A549 (cell line): ENCODE data around the gene R3HDML. TPM values are rescaled to one million over a fixed set of nuclear protein-coding genes. Genes with fewer than 3 reads are reported as not detected.

Experiments
- ATAC-seq, 2 experiments: fragments of 200-7000 bp in 1 of 2; fragments of >200 bp in 1 of 2; cut with Nextera tagmentation in 1 of 2; cut with Tn5 transposase in 1 of 2; 3 replicates each; pipeline versions ENCODE4 v1.8.0 to v1.9.1; 2018 to 2020; ENCODE audit warnings: mild to moderate bottlenecking in 1 of 2, moderate library complexity in 1 of 2
- CTCF ChIA-PET: fragments of 300-600 bp; sonication (Branson Sonifier 250); formaldehyde crosslinking; extraction: SDS; loops from one replicate; lab custom pipeline; 2021; ENCODE audit warnings: antibody characterized with exemption, inconsistent platforms; lab: Yijun Ruan, JAX
- POLR2A ChIA-PET: fragments of 350-600 bp; formaldehyde crosslinking; extraction: SDS; loops from one replicate; lab custom pipeline; 2021; ENCODE audit warnings: antibody characterized with exemption, inconsistent platforms; lab: Yijun Ruan, JAX
- DNase-seq, 2 experiments: peaks; one replicate each; pipeline versions ENCODE4 v3.0.0 to v3.0.0-alpha.2; 2011 to 2016; ENCODE audit warnings: low read depth in 1 of 2, low spot score in 1 of 2
- FAIRE-seq: peaks from 2 replicates; lab custom pipeline; 2011; peaks lifted over from hg19 to GRCh38; lab: Jason Lieb, UNC
- H3K27ac ChIP-seq, 2 experiments: fragments of >200 bp; sonication (Bioruptor Twin); formaldehyde crosslinking; 3 replicates each; pipeline ENCODE4 v1.5.1; 2016 to 2017
- H3K4me1 ChIP-seq: fragments of >200 bp; sonication (Bioruptor Twin); formaldehyde crosslinking; 3 replicates; pipeline ENCODE4 v1.6.1; 2016
- H3K4me2 ChIP-seq: fragments of >200 bp; sonication (Bioruptor Twin); formaldehyde crosslinking; 3 replicates; pipeline ENCODE4 v1.6.1; 2016
- H3K4me3 ChIP-seq: fragments of >200 bp; sonication (Bioruptor Twin); formaldehyde crosslinking; 3 replicates; pipeline ENCODE4 v1.5.1; 2016
- H3K9me3 ChIP-seq: fragments of >200 bp; sonication (Bioruptor Twin); formaldehyde crosslinking; 3 replicates; pipeline ENCODE4 v1.6.1; 2016
- BHLHE40 ChIP-seq: IDR thresholded peaks from 2 replicates; pipeline ENCODE4 v1.6.1; 2012; ENCODE audit warnings: low read depth, low read length, inconsistent platforms
- CBX8 ChIP-seq: fragments of 200-600 bp; sonication (generic); IDR thresholded peaks from 2 replicates; pipeline ENCODE4 v1.6.1; 2016
- EHF ChIP-seq: fragments of 250-450 bp; sonication (Bioruptor Pico); IDR thresholded peaks from 2 replicates; pipeline ENCODE4 v1.5.0; 2020; ENCODE audit warnings: mild to moderate bottlenecking
- EP300 ChIP-seq, 2 experiments: fragments of >200 bp; sonication (Bioruptor Twin); formaldehyde crosslinking; IDR thresholded peaks; 2 replicates in 1 of 2; 3 replicates in 1 of 2; pipeline ENCODE4 v1.6.1; 2016 to 2017
- ESRRA ChIP-seq: fragments of 150-350 bp; IDR thresholded peaks from 2 replicates; pipeline ENCODE4 v1.6.1; 2014; ENCODE audit warnings: mild to moderate bottlenecking, low read length, borderline replicate concordance
- FOSB ChIP-seq: fragments of 250-450 bp; sonication (Bioruptor Pico); IDR thresholded peaks from 2 replicates; pipeline ENCODE4 v1.5.0; 2020; ENCODE audit warnings: mild to moderate bottlenecking, moderate library complexity
- HOXA7 ChIP-seq: fragments of 250-450 bp; sonication (Bioruptor Pico); IDR thresholded peaks from 2 replicates; pipeline ENCODE4 v1.5.0; 2020; ENCODE audit warnings: mild to moderate bottlenecking, moderate library complexity
- HOXB13 ChIP-seq: fragments of 250-450 bp; sonication (Bioruptor Pico); IDR thresholded peaks from 2 replicates; pipeline ENCODE4 v1.5.0; 2020; ENCODE audit warnings: low read depth, mild to moderate bottlenecking, moderate library complexity
- HOXB5 ChIP-seq: fragments of 250-450 bp; sonication (Bioruptor Pico); IDR thresholded peaks from 2 replicates; pipeline ENCODE4 v1.5.0; 2020; ENCODE audit warnings: mild to moderate bottlenecking, moderate library complexity
- JUN ChIP-seq, 2 experiments: fragments of >200 bp; sonication (Bioruptor Twin); formaldehyde crosslinking; IDR thresholded peaks; 2 replicates in 1 of 2; 3 replicates in 1 of 2; pipeline ENCODE4 v1.6.1; 2016 to 2017
- MYC ChIP-seq: IDR thresholded peaks from 2 replicates; pipeline ENCODE4 v1.6.1; 2012; ENCODE audit warnings: mild to moderate bottlenecking, inconsistent platforms, low read length, improper control_type of control experiment, borderline replicate concordance
- NPAS2 ChIP-seq: fragments of 250-450 bp; sonication (Bioruptor Pico); IDR thresholded peaks from 2 replicates; pipeline ENCODE4 v1.8.0; 2022; ENCODE audit warnings: mild to moderate bottlenecking, moderate library complexity, borderline replicate concordance
- POLR2A ChIP-seq: IDR thresholded peaks from 2 replicates; pipeline ENCODE4 v1.6.1; 2012; ENCODE audit warnings: mild to moderate bottlenecking, low read length
- RAD21 ChIP-seq, 2 experiments: fragments of >200 bp in 1 of 2; sonication (Bioruptor Twin) in 1 of 2; formaldehyde crosslinking in 1 of 2; IDR thresholded peaks in 1 of 2; conservative IDR thresholded peaks in 1 of 2; 2 replicates in 1 of 2; 3 replicates in 1 of 2; pipeline ENCODE4 v1.6.1; 2012 to 2018; ENCODE audit warnings: inconsistent platforms in 1 of 2
- RFX5 ChIP-seq: fragments of 450-650 bp; IDR thresholded peaks from 2 replicates; pipeline ENCODE4 v1.7.1; 2014; ENCODE audit warnings: antibody characterized with exemption, mild to moderate bottlenecking, moderate library complexity
- SMC3 ChIP-seq: fragments of >200 bp; sonication (Bioruptor Twin); formaldehyde crosslinking; IDR thresholded peaks from 3 replicates; pipeline ENCODE4 v1.6.1; 2018; ENCODE audit warnings: inconsistent platforms
- SREBF2 ChIP-seq: fragments of 450-650 bp; IDR thresholded peaks from 2 replicates; pipeline ENCODE4 v1.6.1; 2014; ENCODE audit warnings: mild to moderate bottlenecking, moderate library complexity
- WGBS: methylation state at CpG from one replicate; pipeline ENCODE4 v1.1.6; 2017; ENCODE audit errors: missing lambda C conversion rate; 5-methylcytosine and 5-hydroxymethylcytosine counted together
- polyA plus RNA-seq, 4 experiments: library from polyadenylated mRNA; depleted of rRNA in 3 of 4; stranded (reverse); fragments of >200 nt; fragmentation: RNase III in 1 of 4; extraction: RNeasy Plus Mini Kit Qiagen cat#74134 plus additional on column Dnase treatment in 1 of 4; gene quantifications; 2 replicates in 3 of 4; 3 replicates in 1 of 4; pipeline ENCODE4 v1.2.3, GENCODE V29; 2011 to 2017
- TF ChIP-seq, protein P1 (sequence below): IDR thresholded peaks from 2 replicates; pipeline ENCODE4 v1.6.1; 2012
- TF ChIP-seq, protein P2 (sequence below): fragments of 250-450 bp; sonication (Bioruptor Pico); IDR thresholded peaks from 2 replicates; pipeline ENCODE4 v1.5.0; 2020; ENCODE audit warnings: low read depth, mild to moderate bottlenecking, moderate library complexity
- TF ChIP-seq, protein P3 (sequence below): fragments of >200 bp; sonication (Bioruptor Twin); formaldehyde crosslinking; IDR thresholded peaks from 2 replicates; pipeline ENCODE4 v1.6.1; 2016
- TF ChIP-seq, protein P4 (sequence below): fragments of >200 bp; sonication (Bioruptor Twin); formaldehyde crosslinking; IDR thresholded peaks from 3 replicates; pipeline ENCODE4 v1.5.1; 2016
- TF ChIP-seq, protein P5 (sequence below): fragments of 150-350 bp; IDR thresholded peaks from 2 replicates; pipeline ENCODE4 v1.6.1; 2014; ENCODE audit warnings: low read depth, mild to moderate bottlenecking, low read length
- TF ChIP-seq, protein P6 (sequence below): fragments of 450-650 bp; IDR thresholded peaks from 2 replicates; pipeline ENCODE4 v1.6.1; 2014; ENCODE audit warnings: antibody characterized with exemption
- TF ChIP-seq, protein P7 (sequence below): fragments of 200-600 bp; sonication (generic); IDR thresholded peaks from 2 replicates; pipeline ENCODE4 v1.6.1; 2016; ENCODE audit warnings: antibody characterized with exemption, mild to moderate bottlenecking, moderate library complexity

The R3HDML gene
- polyA plus RNA-seq, 2 of the 4 experiments (the other 2 are of a cell fraction), result 0.96 to 1.2 TPM

DNA sequence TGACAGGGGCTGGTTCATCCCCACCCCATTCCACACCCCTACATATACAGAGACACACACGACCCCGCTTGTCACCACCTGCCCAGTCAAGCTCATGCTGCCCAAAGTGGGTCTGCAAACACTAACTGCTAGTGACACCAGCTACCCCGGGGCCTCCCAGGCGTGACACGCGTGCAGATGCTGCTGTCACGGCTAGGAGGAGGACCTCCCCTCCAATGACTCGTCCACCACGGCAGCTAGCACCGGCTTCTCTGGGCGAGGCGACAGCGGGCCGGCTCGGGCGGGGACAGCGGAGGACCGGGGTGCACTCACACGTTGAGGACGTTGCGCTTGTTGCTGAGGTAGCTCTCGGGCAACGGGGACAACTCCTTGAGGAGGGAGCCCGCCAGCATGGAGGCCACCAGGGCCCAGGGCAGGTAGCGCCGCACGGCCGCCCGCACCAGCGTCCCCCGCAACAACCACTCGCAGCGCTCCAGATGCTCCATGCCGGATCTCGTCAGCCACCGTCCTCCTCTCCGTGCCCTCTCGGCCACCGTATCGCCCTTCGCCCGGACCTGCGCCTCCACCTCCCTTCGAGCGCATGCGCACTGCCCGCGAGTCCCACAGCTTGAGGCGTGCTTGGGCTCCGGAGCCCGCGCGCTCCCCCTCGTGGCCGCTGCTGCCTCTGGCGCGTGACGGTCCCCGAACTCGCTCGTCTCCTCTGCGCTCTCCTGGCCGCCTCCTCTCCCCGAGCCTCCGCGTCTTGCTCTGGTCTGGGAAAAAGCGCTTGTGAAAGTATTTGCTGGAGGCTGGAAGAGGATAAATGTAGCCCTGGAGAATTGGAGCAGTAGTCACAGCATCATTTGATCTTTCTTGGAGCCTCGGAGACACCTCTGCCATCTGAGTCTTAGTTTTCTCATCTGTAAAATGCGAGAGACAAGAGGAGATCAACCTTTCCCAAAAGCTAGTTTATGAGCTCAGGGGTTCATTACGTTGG, 25.9 kb upstream of the R3HDML start, which contains the start of gene FITM2:
TSS of gene FITM2 (minus strand) at position 539 of the 976 bp plus-strand sequence. CDS start at position 485, 54 bp downstream.
- TF ChIP-seq RFX5, result 0 out of 2 replicates have a peak, but pooled peaks have one; percentile 10
- TF ChIP-seq NPAS2 (CRISPR knock-in tag), result no peak
- no peak for TF ChIP-seq HOXB13 (CRISPR knock-in tag)
- TF ChIP-seq, protein P1, sequence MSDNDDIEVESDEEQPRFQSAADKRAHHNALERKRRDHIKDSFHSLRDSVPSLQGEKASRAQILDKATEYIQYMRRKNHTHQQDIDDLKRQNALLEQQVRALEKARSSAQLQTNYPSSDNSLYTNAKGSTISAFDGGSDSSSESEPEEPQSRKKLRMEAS, result peak; percentile 96
- TF ChIP-seq JUN (IDR thresholded peaks at IDR 0.05), result peak in 1 of 2 experiments; percentile 60; a peak in 1 of 5 replicates
- TF ChIP-seq, protein P2, sequence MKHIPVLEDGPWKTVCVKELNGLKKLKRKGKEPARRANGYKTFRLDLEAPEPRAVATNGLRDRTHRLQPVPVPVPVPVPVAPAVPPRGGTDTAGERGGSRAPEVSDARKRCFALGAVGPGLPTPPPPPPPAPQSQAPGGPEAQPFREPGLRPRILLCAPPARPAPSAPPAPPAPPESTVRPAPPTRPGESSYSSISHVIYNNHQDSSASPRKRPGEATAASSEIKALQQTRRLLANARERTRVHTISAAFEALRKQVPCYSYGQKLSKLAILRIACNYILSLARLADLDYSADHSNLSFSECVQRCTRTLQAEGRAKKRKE, result no peak
- TF ChIP-seq CBX8, result no peak
- TF ChIP-seq, protein P3, sequence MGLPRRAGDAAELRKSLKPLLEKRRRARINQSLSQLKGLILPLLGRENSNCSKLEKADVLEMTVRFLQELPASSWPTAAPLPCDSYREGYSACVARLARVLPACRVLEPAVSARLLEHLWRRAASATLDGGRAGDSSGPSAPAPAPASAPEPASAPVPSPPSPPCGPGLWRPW, result no peak
- no peak for TF ChIP-seq HOXB5 (CRISPR knock-in tag)
- peak; percentile 87 for TF ChIP-seq MYC
- peak; percentile 88 for TF ChIP-seq POLR2A
- peak; percentile 97 for TF ChIP-seq SMC3
- TF ChIP-seq, protein P4, sequence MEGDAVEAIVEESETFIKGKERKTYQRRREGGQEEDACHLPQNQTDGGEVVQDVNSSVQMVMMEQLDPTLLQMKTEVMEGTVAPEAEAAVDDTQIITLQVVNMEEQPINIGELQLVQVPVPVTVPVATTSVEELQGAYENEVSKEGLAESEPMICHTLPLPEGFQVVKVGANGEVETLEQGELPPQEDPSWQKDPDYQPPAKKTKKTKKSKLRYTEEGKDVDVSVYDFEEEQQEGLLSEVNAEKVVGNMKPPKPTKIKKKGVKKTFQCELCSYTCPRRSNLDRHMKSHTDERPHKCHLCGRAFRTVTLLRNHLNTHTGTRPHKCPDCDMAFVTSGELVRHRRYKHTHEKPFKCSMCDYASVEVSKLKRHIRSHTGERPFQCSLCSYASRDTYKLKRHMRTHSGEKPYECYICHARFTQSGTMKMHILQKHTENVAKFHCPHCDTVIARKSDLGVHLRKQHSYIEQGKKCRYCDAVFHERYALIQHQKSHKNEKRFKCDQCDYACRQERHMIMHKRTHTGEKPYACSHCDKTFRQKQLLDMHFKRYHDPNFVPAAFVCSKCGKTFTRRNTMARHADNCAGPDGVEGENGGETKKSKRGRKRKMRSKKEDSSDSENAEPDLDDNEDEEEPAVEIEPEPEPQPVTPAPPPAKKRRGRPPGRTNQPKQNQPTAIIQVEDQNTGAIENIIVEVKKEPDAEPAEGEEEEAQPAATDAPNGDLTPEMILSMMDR, result peak; percentile 89
- TF ChIP-seq, protein P5, sequence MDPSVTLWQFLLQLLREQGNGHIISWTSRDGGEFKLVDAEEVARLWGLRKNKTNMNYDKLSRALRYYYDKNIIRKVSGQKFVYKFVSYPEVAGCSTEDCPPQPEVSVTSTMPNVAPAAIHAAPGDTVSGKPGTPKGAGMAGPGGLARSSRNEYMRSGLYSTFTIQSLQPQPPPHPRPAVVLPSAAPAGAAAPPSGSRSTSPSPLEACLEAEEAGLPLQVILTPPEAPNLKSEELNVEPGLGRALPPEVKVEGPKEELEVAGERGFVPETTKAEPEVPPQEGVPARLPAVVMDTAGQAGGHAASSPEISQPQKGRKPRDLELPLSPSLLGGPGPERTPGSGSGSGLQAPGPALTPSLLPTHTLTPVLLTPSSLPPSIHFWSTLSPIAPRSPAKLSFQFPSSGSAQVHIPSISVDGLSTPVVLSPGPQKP, result no peak
- TF ChIP-seq BHLHE40, result 0 out of 2 replicates have a peak, but pooled peaks have one; percentile 31
- TF ChIP-seq SREBF2, result no peak
- TF ChIP-seq, protein P6, sequence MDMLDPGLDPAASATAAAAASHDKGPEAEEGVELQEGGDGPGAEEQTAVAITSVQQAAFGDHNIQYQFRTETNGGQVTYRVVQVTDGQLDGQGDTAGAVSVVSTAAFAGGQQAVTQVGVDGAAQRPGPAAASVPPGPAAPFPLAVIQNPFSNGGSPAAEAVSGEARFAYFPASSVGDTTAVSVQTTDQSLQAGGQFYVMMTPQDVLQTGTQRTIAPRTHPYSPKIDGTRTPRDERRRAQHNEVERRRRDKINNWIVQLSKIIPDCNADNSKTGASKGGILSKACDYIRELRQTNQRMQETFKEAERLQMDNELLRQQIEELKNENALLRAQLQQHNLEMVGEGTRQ, result peak; percentile 25; the same call in 1 of the 2 replicates
- no peak for TF ChIP-seq EP300 (IDR thresholded peaks at IDR 0.05)
- TF ChIP-seq HOXA7 (CRISPR knock-in tag), result no peak
- TF ChIP-seq RAD21 (conservative IDR thresholded peaks at IDR 0.05 in 1 of 2, IDR thresholded peaks at IDR 0.05 in 1 of 2), result peak; percentile 79 to 88
- TF ChIP-seq ESRRA, result 0 out of 2 replicates have a peak, but pooled peaks have one; percentile 25
- no peak for TF ChIP-seq EHF (CRISPR knock-in tag)
- no peak for TF ChIP-seq FOSB (CRISPR knock-in tag)
- TF ChIP-seq, protein P7, sequence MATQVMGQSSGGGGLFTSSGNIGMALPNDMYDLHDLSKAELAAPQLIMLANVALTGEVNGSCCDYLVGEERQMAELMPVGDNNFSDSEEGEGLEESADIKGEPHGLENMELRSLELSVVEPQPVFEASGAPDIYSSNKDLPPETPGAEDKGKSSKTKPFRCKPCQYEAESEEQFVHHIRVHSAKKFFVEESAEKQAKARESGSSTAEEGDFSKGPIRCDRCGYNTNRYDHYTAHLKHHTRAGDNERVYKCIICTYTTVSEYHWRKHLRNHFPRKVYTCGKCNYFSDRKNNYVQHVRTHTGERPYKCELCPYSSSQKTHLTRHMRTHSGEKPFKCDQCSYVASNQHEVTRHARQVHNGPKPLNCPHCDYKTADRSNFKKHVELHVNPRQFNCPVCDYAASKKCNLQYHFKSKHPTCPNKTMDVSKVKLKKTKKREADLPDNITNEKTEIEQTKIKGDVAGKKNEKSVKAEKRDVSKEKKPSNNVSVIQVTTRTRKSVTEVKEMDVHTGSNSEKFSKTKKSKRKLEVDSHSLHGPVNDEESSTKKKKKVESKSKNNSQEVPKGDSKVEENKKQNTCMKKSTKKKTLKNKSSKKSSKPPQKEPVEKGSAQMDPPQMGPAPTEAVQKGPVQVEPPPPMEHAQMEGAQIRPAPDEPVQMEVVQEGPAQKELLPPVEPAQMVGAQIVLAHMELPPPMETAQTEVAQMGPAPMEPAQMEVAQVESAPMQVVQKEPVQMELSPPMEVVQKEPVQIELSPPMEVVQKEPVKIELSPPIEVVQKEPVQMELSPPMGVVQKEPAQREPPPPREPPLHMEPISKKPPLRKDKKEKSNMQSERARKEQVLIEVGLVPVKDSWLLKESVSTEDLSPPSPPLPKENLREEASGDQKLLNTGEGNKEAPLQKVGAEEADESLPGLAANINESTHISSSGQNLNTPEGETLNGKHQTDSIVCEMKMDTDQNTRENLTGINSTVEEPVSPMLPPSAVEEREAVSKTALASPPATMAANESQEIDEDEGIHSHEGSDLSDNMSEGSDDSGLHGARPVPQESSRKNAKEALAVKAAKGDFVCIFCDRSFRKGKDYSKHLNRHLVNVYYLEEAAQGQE, result no peak
- H3K4me3 ChIP-seq, result peak within 1 kb of the TSS; percentile 89
- WGBS, result 4% methylated on average over 50 of the region's 70 CpGs
- peak; percentile 95 to 98 for ATAC-seq
- H3K4me1 ChIP-seq, result peaks cover 7% of the 10 kb centered on the region; the same call in 2 of the 3 replicates
- no peak for FAIRE-seq
- peak within 1 kb of the TSS; percentile 92 to 95 for H3K27ac ChIP-seq
- H3K9me3 ChIP-seq, result no peaks in the 10 kb centered on the region; the same call in 2 of the 3 replicates
- ChIA-PET CTCF (interaction anchor here (0.5 to 10.3 kb wide), 54 partner anchors 10 to 265 kb away, joined by 3 to 337 read pairs (median 5); partner anchors contain the start of genes GDAP1L1 and HNF4A), POLR2A (interaction anchor here (0.6 to 1.3 kb wide), 4 partner anchors 45 to 388 kb away, joined by 3 to 7 read pairs (median 4); partner anchors contain the start of gene HNF4A)
- peak within 1 kb of the TSS; percentile 98 for H3K4me2 ChIP-seq
- DNase-seq, result peak; percentile 96 to 98
